Measurements from ENCODE around the gene FNBP1.

- TF ChIP-seq CTCF (IDR thresholded peaks at IDR 0.05) (no peak), ATF1 (CRISPR knock-in tag; IDR thresholded peaks at IDR 0.05) (no peak), FOXK1 (CRISPR knock-in tag; IDR thresholded peaks at IDR 0.05) (no peak), ZNF423 (CRISPR knock-in tag; IDR thresholded peaks at IDR 0.05) (no peak), E2F4 (CRISPR knock-in tag; IDR thresholded peaks at IDR 0.05; ENCODE audit: borderline replicate concordance, low read depth) (no peak), ZBTB43 (CRISPR knock-in tag; IDR thresholded peaks at IDR 0.05) (no peak), IRF2 (CRISPR knock-in tag; IDR thresholded peaks at IDR 0.05; ENCODE audit: borderline replicate concordance, low read depth) (no peak), JUN (CRISPR knock-in tag; IDR thresholded peaks at IDR 0.05) (no peak), KAT7 (CRISPR knock-in tag; IDR thresholded peaks at IDR 0.05; ENCODE audit: borderline replicate concordance) (no peak)
- TF ChIP-seq, protein P1, sequence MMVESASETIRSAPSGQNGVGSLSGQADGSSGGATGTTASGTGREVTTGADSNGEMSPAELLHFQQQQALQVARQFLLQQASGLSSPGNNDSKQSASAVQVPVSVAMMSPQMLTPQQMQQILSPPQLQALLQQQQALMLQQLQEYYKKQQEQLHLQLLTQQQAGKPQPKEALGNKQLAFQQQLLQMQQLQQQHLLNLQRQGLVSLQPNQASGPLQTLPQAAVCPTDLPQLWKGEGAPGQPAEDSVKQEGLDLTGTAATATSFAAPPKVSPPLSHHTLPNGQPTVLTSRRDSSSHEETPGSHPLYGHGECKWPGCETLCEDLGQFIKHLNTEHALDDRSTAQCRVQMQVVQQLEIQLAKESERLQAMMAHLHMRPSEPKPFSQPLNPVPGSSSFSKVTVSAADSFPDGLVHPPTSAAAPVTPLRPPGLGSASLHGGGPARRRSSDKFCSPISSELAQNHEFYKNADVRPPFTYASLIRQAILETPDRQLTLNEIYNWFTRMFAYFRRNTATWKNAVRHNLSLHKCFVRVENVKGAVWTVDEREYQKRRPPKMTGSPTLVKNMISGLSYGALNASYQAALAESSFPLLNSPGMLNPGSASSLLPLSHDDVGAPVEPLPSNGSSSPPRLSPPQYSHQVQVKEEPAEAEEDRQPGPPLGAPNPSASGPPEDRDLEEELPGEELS (CRISPR knock-in tag; IDR thresholded peaks at IDR 0.05) = no peak
These were observed 147.4 kb downstream of the FNBP1 start for GRCh38 chr9:129895376-129896268.
